ENCODE data around the gene ASCC3.

The ASCC3 gene

GRCh38 chr6:100458841-100459591 is 422.1 kb downstream of the ASCC3 start:
- Histone ChIP-seq H3K4me3 (ENCODE audit: low read length) (no peak overlapping the region), H3K9ac (ENCODE audit: low read length) (no peak overlapping the region), H4K8ac (ENCODE audit: low read depth, low read length) (no peak overlapping the region), H3K36me3 (ENCODE audit: control insufficient read depth, insufficient read depth, low read length) (no peaks in the 10 kb centered on the region), H2BK120ac (ENCODE audit: low read depth, low read length) (no peak overlapping the region), H2BK15ac (replicated peaks; ENCODE audit: low read depth) (no peak overlapping the region), H3K79me1 (ENCODE audit: low read length) (no peaks in the 10 kb centered on the region), H3K18ac (ENCODE audit: low read length) (no peak overlapping the region), H3K56ac (ENCODE audit: low read length) (no peak overlapping the region), H3K4ac (ENCODE audit: low read depth, low read length) (no peak overlapping the region), H2BK5ac (ENCODE audit: low read length) (no peak overlapping the region), H3K4me1 (ENCODE audit: control insufficient read depth, low read depth, low read length) (peaks cover 2% of the 10 kb centered on the region), H3K79me2 (ENCODE audit: control insufficient read depth, insufficient read depth, low read length) (no peaks in the 10 kb centered on the region), H3K27me3 (ENCODE audit: insufficient read depth, low read length, poor library complexity) (peaks cover 79% of the 10 kb centered on the region), H3K23ac (ENCODE audit: low read length) (no peak overlapping the region), H3K4me2 (ENCODE audit: low read length) (no peak overlapping the region), H4K5ac (ENCODE audit: low read length) (no peak overlapping the region), H3K27ac (ENCODE audit: low read depth, low read length) (no peak overlapping the region), H2AK5ac (ENCODE audit: low read length) (no peak overlapping the region)
- WGBS (ENCODE audit: extremely low coverage, insufficient coverage, low lambda C conversion rate) = no CpG with 5 or more reads among the region's 10 CpGs
- DNase-seq = no peak
